ENCODE data around the gene PPP2R2B. TPM values are rescaled to one million over a fixed set of nuclear protein-coding genes. Genes with fewer than 3 reads are reported as not detected.

PPP2R2B gene
- total RNA-seq, 1 donor from 2014 or later = 0.95 TPM

DNA sequence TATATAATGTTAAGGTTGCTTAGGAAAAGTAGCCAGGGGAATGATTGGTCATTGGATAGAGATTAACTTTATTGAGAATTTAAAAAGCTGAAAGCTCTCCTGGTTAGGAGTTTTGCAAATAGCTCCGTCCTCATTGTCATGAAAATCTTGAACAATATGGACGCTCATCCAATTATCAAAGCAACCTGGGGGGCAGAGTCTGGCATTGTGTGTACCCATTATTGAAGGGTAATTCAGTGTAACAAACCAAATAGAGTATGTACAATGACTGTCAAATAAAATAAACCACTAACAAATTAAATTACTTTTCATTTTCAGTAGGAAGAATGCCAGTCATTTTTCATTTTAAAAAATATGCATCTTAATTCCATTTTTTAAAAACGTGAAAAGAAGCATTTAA, 218.6 kb downstream of the PPP2R2B start:
- intact Hi-C loops (cut with DNase I) = no loop called here
- Histone ChIP-seq H3K27me3 (ENCODE audit: low read depth) (no peaks in the 10 kb centered on the region), H3K4me3 (no peak overlapping the region), H3K4me1 (no peaks in the 10 kb centered on the region), H3K9me3 (no peaks in the 10 kb centered on the region), H3K36me3 (no peaks in the 10 kb centered on the region), H3K27ac (no peak overlapping the region)
- no peak for DNase-seq
- ATAC-seq = no peak
- TF ChIP-seq, protein P1, sequence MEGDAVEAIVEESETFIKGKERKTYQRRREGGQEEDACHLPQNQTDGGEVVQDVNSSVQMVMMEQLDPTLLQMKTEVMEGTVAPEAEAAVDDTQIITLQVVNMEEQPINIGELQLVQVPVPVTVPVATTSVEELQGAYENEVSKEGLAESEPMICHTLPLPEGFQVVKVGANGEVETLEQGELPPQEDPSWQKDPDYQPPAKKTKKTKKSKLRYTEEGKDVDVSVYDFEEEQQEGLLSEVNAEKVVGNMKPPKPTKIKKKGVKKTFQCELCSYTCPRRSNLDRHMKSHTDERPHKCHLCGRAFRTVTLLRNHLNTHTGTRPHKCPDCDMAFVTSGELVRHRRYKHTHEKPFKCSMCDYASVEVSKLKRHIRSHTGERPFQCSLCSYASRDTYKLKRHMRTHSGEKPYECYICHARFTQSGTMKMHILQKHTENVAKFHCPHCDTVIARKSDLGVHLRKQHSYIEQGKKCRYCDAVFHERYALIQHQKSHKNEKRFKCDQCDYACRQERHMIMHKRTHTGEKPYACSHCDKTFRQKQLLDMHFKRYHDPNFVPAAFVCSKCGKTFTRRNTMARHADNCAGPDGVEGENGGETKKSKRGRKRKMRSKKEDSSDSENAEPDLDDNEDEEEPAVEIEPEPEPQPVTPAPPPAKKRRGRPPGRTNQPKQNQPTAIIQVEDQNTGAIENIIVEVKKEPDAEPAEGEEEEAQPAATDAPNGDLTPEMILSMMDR (IDR thresholded peaks at IDR 0.05) = no peak

DNA sequence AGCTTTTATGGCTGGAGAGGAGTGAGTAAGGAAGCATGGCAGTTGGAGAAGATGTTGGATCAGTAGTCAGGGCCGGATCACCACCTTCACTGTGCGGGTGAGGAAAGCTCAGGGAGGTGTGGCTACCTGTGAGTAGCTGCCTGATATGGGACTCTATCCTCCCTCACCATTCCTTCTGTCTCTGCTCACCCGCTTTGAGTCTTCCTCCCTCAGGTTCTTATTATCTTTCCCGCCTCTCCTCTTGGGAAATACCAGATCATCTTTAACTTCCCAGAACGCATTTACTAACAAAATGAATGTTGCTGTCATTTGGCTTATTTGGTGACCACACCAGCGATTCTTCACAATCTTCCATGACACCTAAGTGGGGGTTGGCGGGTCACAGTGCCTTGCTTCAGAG, 221.9 kb downstream of the PPP2R2B start:
- ATAC-seq (no peak), DNase-seq (no peak)
- Histone ChIP-seq H3K4me1 (no peaks in the 10 kb centered on the region), H3K27ac (no peak overlapping the region), H3K27me3 (ENCODE audit: low read depth) (no peaks in the 10 kb centered on the region), H3K4me3 (no peak overlapping the region), H3K36me3 (no peaks in the 10 kb centered on the region), H3K9me3 (no peaks in the 10 kb centered on the region)
- intact Hi-C loops (cut with DNase I) = no loop called here
- TF ChIP-seq, protein P1 (IDR thresholded peaks at IDR 0.05) = no peak

DNA sequence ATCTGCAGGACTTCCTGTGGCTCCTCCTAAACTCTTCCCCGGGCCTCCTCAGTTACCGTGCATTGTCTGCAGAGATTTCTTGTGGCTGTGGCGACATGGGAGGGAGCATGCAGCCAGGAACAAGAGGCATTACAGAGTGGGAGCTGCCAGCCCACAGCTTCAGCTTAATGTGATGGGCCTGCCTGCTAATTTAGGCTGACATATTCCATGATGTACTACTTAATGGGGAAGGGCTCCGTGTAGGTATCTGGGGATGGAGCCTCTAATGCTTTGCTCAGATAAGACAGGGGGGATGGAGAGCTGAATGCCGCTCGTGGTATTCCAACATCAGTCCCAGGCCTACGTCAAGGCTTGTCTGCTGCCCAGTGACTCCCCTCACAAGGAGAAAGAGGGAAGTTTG, 225.0 kb downstream of the PPP2R2B start:
- intact Hi-C loops (cut with DNase I) = no loop called here
- H3K27ac ChIP-seq = no peak overlapping the region
- H3K36me3 ChIP-seq = no peaks in the 10 kb centered on the region
- TF ChIP-seq, protein P1 (IDR thresholded peaks at IDR 0.05) = no peak
- DNase-seq (no peak), ATAC-seq (no peak)
- H3K4me3 ChIP-seq = no peak overlapping the region
- no peaks in the 10 kb centered on the region for H3K9me3 ChIP-seq
- H3K4me1 ChIP-seq = no peaks in the 10 kb centered on the region
- no peaks in the 10 kb centered on the region for H3K27me3 ChIP-seq (ENCODE audit: low read depth)

DNA sequence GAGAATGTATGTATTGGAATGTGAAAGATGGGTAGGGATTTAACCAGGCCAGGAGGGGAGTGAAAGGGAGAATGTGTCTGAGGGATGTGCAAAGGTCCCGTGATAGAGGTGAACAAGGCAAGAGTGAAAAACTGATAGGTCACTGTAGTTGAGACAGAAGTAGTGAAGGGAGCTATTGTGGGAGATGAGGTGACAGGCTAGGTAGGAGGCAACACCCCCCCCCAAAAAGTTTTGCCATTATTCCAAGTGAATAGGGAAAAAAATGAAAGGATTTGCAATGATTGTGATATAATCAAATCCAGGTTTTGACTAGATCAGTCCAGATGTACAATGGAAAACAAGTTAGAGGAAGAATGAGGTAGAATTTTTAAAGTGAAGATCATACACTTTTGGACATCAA, 226.0 kb downstream of the PPP2R2B start:
- TF ChIP-seq, protein P1 (IDR thresholded peaks at IDR 0.05) = no peak
- Histone ChIP-seq H3K4me3 (no peak overlapping the region), H3K4me1 (no peaks in the 10 kb centered on the region), H3K9me3 (no peaks in the 10 kb centered on the region), H3K27me3 (ENCODE audit: low read depth) (no peaks in the 10 kb centered on the region), H3K27ac (no peak overlapping the region), H3K36me3 (no peaks in the 10 kb centered on the region)
- ATAC-seq = no peak
- DNase-seq = no peak
- intact Hi-C loops (cut with DNase I) = no loop called here

DNA sequence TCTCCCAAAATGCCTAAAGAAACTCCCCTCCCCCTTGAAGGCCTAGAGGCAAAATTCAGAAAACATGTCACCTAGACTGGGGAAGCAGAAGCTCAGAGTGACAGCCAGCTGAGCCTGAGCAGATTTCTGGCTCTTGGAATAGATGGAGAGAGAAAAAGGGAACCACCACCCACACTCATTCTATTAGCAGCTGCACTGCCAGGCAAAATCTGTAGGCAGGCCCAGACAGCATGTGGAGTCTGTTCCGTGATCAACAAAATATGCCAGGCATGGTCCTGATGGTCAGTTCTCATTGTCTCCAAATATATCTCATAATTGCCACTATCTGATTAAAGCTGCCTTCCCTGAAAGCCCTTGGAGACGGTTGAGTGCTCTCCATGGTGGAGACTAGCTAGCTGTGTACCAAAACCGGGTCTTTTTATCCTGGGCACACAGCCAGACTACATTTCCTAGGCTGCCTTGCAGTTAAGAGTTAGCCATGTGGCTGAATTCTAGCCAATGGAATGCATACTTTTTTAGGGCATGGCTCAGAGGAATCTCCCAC, 230.8 kb downstream of the PPP2R2B start:
- Histone ChIP-seq H3K27me3 (ENCODE audit: low read depth) (no peaks in the 10 kb centered on the region), H3K27ac (no peak overlapping the region), H3K36me3 (no peaks in the 10 kb centered on the region), H3K9me3 (no peaks in the 10 kb centered on the region), H3K4me3 (no peak overlapping the region), H3K4me1 (no peaks in the 10 kb centered on the region)
- intact Hi-C loops (cut with DNase I) = no loop called here
- no peak for ATAC-seq
- no peak for DNase-seq
- TF ChIP-seq, protein P1 (IDR thresholded peaks at IDR 0.05) = no peak

DNA sequence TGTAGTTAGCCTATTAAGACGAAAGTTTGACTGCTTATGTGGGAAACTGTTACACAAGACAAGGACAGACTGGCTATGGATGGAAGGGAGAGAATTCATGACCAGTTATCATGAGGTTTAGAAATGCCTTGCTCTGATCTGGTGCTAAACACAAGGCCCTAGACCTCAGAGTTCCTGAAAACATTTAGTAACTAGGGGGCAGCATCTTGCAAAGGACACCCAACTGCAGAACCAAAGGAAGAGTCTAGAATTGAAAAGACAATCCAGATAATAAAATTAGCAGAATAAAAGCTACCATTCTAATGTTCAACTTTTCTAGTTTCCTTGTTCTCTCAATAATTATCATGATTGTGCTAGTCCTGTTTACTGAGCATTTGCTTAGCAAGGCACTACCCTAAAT, 232.1 kb downstream of the PPP2R2B start:
- Histone ChIP-seq H3K27ac (no peak overlapping the region), H3K36me3 (no peaks in the 10 kb centered on the region), H3K27me3 (ENCODE audit: low read depth) (no peaks in the 10 kb centered on the region), H3K4me1 (no peaks in the 10 kb centered on the region), H3K4me3 (no peak overlapping the region), H3K9me3 (no peaks in the 10 kb centered on the region)
- ATAC-seq = no peak
- intact Hi-C loops (cut with DNase I) = no loop called here
- TF ChIP-seq, protein P1 (IDR thresholded peaks at IDR 0.05) = no peak
- DNase-seq = no peak
